Aorta (tissue), 5 donors: ENCODE measurements around the gene MAPK8. TPM values are rescaled to one million over a fixed set of nuclear protein-coding genes. Genes with fewer than 3 reads are reported as not detected.
"Not testable (repeated sequence)": the region's sequence is repeated elsewhere in the genome, so short reads cannot be mapped to it uniquely, and the experiment has no call there.

Experiments used
- ATAC-seq: fragments of 200-7000 bp; cut with Tn5 transposase; one replicate; pipeline ENCODE4 v1.9.1; 2022; ENCODE audit warnings: moderate library complexity; ENCODE audit not compliant: low FRiP score
- DNase-seq, 2 donors: peaks; one replicate each; pipeline ENCODE4 v3.0.0-alpha.2; 2020
- H3K27ac ChIP-seq, 2 donors: one replicate each; pipeline ENCODE4 v1.5.1; 2013; ENCODE audit warnings: low read length in 2 of 2, mild to moderate bottlenecking in 2 of 2, moderate library complexity in 2 of 2, control low read depth in 1 of 2, inconsistent platforms in 1 of 2, low read depth in 1 of 2
- H3K27me3 ChIP-seq, 2 donors: one replicate each; pipeline ENCODE4 v1.6.1; 2013; ENCODE audit warnings: control low read depth in 1 of 2, low read length in 1 of 2, mild to moderate bottlenecking in 1 of 2, moderate library complexity in 1 of 2; ENCODE audit not compliant: insufficient read depth in 2 of 2, control insufficient read depth in 1 of 2
- H3K36me3 ChIP-seq, 2 donors: one replicate each; pipeline ENCODE4 v1.6.1; 2013; ENCODE audit warnings: control low read depth in 1 of 2, low read length in 1 of 2, mild to moderate bottlenecking in 1 of 2; ENCODE audit not compliant: insufficient read depth in 2 of 2, control insufficient read depth in 1 of 2
- H3K4me1 ChIP-seq, 2 donors: one replicate each; pipeline ENCODE4 v1.6.1; 2013; ENCODE audit warnings: low read length in 2 of 2, control low read depth in 1 of 2, mild to moderate bottlenecking in 1 of 2, moderate library complexity in 1 of 2; ENCODE audit not compliant: insufficient read depth in 2 of 2, control insufficient read depth in 1 of 2
- H3K4me3 ChIP-seq, 2 donors: one replicate each; pipeline ENCODE4 v1.5.1; 2013; ENCODE audit warnings: low read length in 2 of 2, control low read depth in 1 of 2, mild to moderate bottlenecking in 1 of 2
- H3K9me3 ChIP-seq: one replicate; pipeline ENCODE4 v1.6.1; 2013; ENCODE audit warnings: mild to moderate bottlenecking, low read length; ENCODE audit not compliant: control insufficient read depth
- WGBS, 2 donors: extraction: QIAGEN DNeasy Blood & Tissue Kit; methylation state at CpG; one replicate each; pipeline ENCODE4 v1.1.7; 2013; 5-methylcytosine and 5-hydroxymethylcytosine counted together
- intact Hi-C, 2 donors: fragments of 100-400 bp; cut with DNase I; formaldehyde crosslinking; loops; one replicate each; pipeline versions ENCODE4 v1.14.2 to v1.15.0; 2022
- polyA plus RNA-seq, 2 donors: library from polyadenylated mRNA; stranded (reverse); fragments of 200-250 nt; gene quantifications; one replicate each; pipeline ENCODE4 v1.2.3, GENCODE V29; 2013
- total RNA-seq, 2 donors: library from RNA; stranded (reverse); fragmentation: NEBNext Ultra II Directional; extraction: Animal tissue kit (Norgen Biotek cat#: 25700); gene quantifications; one replicate each; pipeline ENCODE4 v1.2.1, GENCODE V29; 2021
- donor health status: healthy with polysubstance abuse.
- donor health status: Bipolar disorder and iron deficiency.
- donor health status: DM: no; HTN: no; CAD: no.
- donor health status: DM: no; HTN: no; CAD: no.
- donor health status: DM: yes; HTN: yes; CAD: no.

The MAPK8 gene
- total and polyA plus RNA-seq, 4 donors, result 7.8 to 38.9 (median 26.7) TPM

DNA sequence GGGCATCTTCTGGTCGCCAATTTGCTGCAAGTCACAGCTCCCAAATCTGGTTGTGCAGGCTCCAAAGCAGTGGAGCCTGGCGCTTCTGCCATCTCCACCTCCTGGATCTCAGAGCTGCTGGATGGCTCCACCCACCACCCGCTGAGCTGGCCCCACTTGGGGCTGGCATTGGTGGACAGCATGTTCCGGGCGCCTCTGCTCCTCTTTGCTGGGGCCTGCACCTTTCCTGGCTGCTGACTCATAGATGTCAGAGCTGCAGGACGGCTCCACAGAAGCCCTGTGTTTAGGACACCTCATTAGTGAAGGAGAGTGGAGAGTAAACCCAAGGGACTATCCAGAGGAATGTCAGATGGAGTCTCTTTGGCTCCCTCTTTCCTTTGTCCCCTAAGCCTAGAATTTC is 27.4 kb downstream of the MAPK8 start:
- WGBS, 2 donors, result 84 to 97% methylated on average over 6 of the region's 6 CpGs
- Histone ChIP-seq H3K4me3 (no peak overlapping the region), H3K27me3 (no peaks in the 10 kb centered on the region), H3K9me3 (no peaks in the 10 kb centered on the region), H3K36me3 (no peaks in the 10 kb centered on the region), H3K27ac (no peak overlapping the region), H3K4me1 (no peaks in the 10 kb centered on the region)
- DNase-seq (peak in 1 of 2 donors; percentile 70), ATAC-seq (no peak)
- intact Hi-C loops, result no loop called here

DNA sequence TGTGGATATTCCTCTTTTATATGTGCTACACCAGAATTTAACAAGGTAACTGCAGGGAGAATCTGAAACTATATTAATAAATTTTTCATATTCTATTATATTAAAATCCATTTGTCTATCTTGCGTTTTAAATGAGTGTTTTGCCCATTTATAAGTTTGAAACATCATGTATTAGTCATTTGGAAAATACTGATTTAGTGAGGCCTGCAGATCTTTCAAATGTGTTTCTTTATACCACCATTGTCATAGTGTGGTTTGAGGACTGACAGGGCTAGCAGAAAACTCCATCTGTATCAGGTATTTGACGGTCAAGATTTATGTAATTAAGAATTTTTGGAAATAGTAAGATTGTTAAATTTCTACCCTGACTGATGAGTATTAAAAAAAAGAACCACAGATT is 29.3 kb downstream of the MAPK8 start:
- no peak overlapping the region for H3K27ac ChIP-seq
- ATAC-seq (no peak), DNase-seq (no peak)
- 96 to 97% methylated on average over 2 of the region's 2 CpGs for WGBS, 2 donors
- no peak overlapping the region for H3K4me3 ChIP-seq
- H3K9me3 ChIP-seq, result no peaks in the 10 kb centered on the region
- intact Hi-C loops, result no loop called here
- no peaks in the 10 kb centered on the region for H3K36me3 ChIP-seq
- no peaks in the 10 kb centered on the region for H3K4me1 ChIP-seq
- no peaks in the 10 kb centered on the region for H3K27me3 ChIP-seq

DNA sequence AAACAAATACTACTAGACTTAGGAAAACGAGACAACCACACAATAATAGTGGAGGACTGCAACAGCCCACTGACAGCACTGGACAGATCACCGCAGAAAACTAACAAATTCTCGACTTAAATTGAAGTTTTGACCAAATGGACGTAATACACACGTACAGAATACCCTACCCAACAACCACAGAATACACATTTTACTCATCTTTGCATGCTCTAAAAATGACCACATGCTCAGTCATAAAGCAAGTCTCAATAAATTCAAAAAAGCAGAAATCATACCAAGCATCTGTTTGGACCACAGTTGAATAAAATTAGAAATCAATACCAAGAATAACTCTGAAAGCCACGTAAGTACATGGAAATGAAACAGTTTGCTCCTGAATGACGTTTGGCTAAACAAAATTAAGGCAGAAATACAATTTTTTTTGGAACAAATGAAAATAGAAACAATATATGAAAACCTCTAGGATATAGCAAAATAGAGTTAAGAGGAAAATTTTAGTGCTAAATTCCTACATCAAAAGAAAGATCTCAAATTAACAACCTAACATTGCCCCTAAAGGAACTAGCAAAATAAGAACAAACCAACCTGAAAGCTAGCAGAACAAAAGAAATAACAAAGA is 30.6 kb downstream of the MAPK8 start:
- no peak for DNase-seq
- intact Hi-C loops, result no loop called here
- Histone ChIP-seq H3K27me3 (no peaks in the 10 kb centered on the region), H3K27ac (no peak overlapping the region), H3K36me3 (no peaks in the 10 kb centered on the region), H3K9me3 (no peaks in the 10 kb centered on the region), H3K4me3 (no peak overlapping the region), H3K4me1 (no peaks in the 10 kb centered on the region)
- ATAC-seq, result no peak
- WGBS, 2 donors, result 88 to 94% methylated on average over 7 of the region's 7 CpGs

DNA sequence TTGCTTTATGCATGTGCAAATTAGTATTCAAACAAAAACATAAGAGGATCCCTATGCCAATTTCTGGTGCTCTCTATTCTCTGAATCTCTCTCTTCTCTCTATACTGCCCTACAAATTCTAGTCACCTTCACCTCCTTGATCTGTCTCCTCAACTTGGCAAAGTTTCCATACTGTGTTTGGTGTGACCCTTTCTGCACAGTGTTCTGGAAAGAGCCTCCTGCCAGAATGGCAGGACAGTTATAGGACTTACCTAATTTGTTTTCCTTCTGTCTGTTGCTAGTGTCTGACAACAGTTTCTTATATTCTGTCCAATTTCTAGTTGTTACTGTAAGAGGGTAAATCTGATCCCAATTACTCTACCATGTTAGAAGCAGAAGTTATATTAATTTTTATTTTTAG is 34.3 kb downstream of the MAPK8 start:
- H3K27me3 ChIP-seq, result no peaks in the 10 kb centered on the region
- no peak for DNase-seq
- intact Hi-C loops, result no loop called here
- H3K4me1 ChIP-seq, result peaks cover 0 to 7% of the 10 kb centered on the region in 2 donors
- no peak overlapping the region for H3K4me3 ChIP-seq
- H3K36me3 ChIP-seq, result no peaks in the 10 kb centered on the region
- no peak for ATAC-seq
- H3K27ac ChIP-seq, result no peak overlapping the region
- peaks cover 1% of the 10 kb centered on the region for H3K9me3 ChIP-seq

DNA sequence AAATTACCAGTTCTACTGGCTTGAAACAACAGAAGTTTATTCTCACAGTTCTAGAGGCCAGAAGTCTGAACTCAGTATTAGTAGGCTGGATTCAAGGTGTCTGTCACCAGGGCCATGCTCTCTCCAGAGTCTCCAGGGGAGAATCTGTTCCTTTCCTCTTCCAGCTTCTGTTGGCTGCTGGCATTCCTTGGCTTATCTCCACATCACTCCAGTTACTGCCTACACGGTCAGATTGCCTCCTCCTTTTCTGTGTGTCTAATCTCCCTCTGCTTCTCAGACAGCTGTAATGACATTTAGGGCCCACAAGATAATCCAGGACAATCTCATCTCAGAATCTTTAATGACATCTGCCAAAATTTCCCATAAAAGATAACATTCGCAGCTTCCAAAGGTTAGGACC is 36.6 kb downstream of the MAPK8 start:
- 64 to 70% methylated on average over 2 of the region's 2 CpGs for WGBS, 2 donors
- no peak for ATAC-seq
- intact Hi-C loops, result no loop called here

DNA sequence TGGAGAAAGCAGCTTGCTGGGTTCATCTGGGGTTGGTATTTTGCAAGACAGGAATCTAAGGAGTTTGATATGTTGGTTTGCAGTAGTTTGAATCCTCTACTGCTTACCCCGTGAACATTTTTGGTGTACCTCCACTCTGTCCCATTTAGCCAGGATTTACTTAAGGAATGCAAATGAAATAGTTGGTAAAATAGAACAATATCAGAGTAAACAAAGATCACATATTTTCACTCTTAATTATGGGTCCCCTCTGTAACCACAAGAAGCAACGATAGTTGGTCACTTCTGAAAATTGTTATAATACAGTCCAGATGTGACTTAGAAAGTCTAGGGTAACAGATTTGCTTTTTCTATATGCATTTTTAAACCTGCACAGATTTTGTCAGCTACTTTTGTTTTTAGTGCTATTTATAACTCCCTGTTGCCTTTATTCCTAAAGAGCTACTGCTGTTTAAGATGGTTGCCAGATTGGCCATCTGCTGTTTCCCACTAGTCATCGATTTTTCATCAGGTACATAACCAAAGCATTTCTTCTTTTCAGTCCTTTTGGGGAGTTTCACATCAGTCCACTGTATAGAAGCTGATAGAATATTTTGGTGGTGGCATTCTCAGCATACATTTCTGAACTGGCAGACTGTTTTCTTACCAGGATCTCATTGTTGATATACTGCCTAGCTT is 37.6 kb downstream of the MAPK8 start:
- ATAC-seq (no peak), DNase-seq (no peak)
- Histone ChIP-seq H3K4me1 (peaks cover 0 to 7% of the 10 kb centered on the region in 2 donors), H3K9me3 (peaks cover 1% of the 10 kb centered on the region), H3K36me3 (no peaks in the 10 kb centered on the region), H3K27ac (no peak overlapping the region), H3K27me3 (no peaks in the 10 kb centered on the region), H3K4me3 (no peak overlapping the region)
- intact Hi-C loops, result no loop called here
- 39 to 45% methylated on average over 3 of the region's 3 CpGs for WGBS, 2 donors

More for the DNA sequence above, 36.6 kb downstream of the MAPK8 start:
- DNase-seq, result no peak
- H3K9me3 ChIP-seq, result peaks cover 1% of the 10 kb centered on the region
- no peak overlapping the region for H3K27ac ChIP-seq
- H3K27me3 ChIP-seq, result no peaks in the 10 kb centered on the region
- no peaks in the 10 kb centered on the region for H3K36me3 ChIP-seq
- no peak overlapping the region for H3K4me3 ChIP-seq
- peaks cover 0 to 7% of the 10 kb centered on the region in 2 donors for H3K4me1 ChIP-seq

DNA sequence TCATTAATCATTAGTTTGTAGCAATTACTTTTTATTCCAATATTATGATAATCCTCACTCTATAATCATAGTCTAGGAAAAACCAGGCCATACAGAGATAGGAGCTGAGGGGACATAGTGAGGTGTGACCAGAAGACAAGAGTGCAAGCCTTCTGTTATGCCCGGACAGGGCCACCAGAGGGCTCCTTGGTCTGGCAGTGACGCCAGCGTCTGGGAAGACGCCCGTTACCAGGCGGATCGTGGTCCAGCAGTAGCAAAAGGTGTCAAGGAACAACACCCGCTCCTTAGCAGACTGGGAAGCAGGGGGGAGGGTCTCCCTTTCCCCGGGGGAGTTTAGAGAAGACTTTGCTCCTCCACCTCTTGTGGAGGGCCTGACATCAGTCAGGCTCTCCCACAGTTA is 39.8 kb downstream of the MAPK8 start:
- H3K27me3 ChIP-seq, H3K36me3 ChIP-seq, ATAC-seq, intact Hi-C loops, H3K27ac ChIP-seq, H3K4me1 ChIP-seq, DNase-seq, H3K9me3 ChIP-seq, H3K4me3 ChIP-seq: not testable (repeated sequence)
- 94 to 95% methylated on average over 9 of the region's 9 CpGs for WGBS, 2 donors

DNA sequence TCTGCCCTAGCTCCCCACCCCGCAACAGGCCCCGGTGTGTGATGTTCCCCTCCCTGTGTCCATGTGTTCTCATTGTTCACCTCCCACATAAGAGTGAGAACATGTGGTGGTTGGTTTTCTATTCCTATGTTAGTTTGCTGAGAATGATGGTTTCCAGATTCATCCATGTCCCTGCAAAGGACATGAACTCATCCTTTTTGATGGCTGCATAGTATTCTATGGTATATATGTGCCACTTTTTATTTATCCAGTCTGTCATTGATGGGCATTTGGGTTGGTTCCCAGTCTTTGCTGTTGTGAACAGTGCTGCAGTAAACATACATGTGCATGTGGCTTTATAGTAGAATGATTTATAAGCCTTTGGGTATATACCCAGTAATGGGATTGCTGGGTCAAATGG is 41.1 kb downstream of the MAPK8 start:
- ATAC-seq, H3K9me3 ChIP-seq, H3K4me1 ChIP-seq, intact Hi-C loops, H3K36me3 ChIP-seq, H3K27me3 ChIP-seq, DNase-seq, H3K4me3 ChIP-seq, H3K27ac ChIP-seq: not testable (repeated sequence)
- 98 to 100% methylated on average over 2 of the region's 2 CpGs for WGBS, 2 donors

DNA sequence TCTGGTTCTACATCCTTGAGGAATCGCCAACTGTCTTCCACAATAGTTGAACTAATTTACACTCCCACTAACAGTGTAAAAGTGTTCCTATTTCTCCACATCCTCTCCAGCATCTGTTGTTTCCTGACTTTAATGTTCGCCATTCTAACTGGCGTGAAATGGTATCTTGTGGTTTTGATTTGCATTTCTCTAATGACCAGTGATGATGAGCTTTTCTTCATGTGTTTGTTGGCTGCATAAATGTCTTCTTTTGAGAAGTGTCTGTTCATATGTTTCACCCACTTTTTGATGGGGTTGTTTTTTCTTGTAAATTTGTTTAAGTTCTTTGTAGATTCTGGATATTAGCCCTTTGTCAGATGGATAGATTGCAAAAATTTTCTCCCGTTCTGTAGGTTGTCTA is 41.5 kb downstream of the MAPK8 start:
- H3K4me1 ChIP-seq, H3K27ac ChIP-seq, ATAC-seq, H3K36me3 ChIP-seq, DNase-seq, H3K27me3 ChIP-seq, intact Hi-C loops, H3K9me3 ChIP-seq, H3K4me3 ChIP-seq: not testable (repeated sequence)
- WGBS, 2 donors, result 98% methylated on average over 4 of the region's 4 CpGs
